HG03280 (cell line): Measurements from ENCODE around the gene TPSD1.
"Not testable (repeated sequence)": the region's sequence is repeated elsewhere in the genome, so short reads cannot be mapped to it uniquely, and the experiment has no call there.

Experiments
- ATAC-seq: cut with Tn5 transposase; IDR thresholded peaks from one replicate; pipeline ENCODE4 v1.9.1; 2021; ENCODE audit warnings: mild to moderate bottlenecking, moderate library complexity; ENCODE audit not compliant: unreplicated experiment

Gene TPSD1

GRCh38 chr16:1220841-1221627, 34.8 kb upstream of the TPSD1 start:
- ATAC-seq, result no peak

DNA sequence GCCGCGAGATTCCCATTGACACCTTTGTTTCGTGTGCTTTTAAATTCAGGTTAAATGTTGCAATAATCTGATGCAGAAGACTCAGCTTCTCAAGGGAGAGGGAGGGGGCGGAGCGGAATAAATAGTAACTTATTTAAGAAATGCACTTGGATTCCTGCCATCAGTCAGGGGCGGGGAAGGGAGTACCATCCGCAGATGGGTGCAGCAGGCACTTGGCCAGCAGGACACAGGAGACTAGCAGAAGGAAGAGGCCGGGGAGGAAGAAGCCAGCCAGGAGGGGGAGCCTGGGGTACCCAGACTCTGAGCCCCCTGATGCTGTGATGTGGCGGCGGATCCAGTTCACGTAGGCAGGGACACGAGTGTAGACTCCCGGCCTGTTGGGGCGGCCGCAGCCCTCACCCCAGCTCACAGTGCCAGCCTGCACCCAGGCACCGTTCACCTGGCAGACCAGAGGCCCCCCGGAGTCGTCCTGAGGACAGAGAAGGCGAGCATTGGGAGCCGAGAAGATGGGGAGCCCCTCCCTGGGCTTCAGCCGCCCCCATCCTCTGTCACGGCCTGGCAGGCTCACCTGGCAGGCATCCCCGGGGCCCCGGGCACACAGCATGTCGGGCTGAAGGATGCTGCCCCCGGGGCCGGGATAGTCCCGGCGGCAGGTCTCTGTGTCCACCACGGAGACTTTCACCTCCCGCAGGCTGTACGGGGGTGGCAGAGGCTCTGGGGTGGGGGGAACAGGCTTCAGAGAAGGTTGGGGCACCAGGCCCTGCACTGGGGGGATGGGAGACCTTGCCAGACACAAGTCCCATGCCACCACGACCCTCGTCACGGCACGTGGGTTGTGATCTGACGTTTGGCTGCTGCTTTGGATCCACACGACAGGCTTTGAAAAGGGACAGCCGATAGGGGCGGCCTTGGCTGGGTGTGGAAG, 34.0 kb upstream of the TPSD1 start:
- no peak for ATAC-seq

GRCh38 chr16:1222553-1223354, 33.1 kb upstream of the TPSD1 start:
- ATAC-seq, result no peak

- ATAC-seq, result no peak
Measured at GRCh38 chr16:1223355-1224214, 32.3 kb upstream of the TPSD1 start.

DNA sequence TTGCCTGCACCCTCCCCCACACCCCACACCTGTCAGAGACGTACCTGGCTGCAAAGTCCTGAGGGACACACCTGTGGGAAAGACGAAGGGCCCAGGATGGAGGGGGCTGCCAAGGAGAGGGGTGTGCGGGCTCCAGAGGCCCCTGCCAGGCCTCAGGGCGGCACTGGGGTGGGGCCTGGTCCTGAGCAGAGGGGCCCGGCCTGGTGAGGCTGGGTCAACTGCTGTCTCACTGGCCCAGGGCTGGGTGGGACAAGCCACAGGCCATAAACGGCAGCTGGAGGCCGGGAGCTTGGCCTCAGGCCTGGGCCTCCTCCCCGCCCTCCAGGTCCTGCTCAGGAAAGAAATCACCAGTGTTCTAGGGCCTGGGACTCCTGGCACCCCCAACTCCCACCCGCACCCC, 31.3 kb upstream of the TPSD1 start:
- no peak for ATAC-seq

- no peak for ATAC-seq
Measured at GRCh38 chr16:1225051-1225451, 30.8 kb upstream of the TPSD1 start, which contains the start of gene TPSG1. TSS of gene TPSG1 (minus strand) at chr16:1225268. CDS start at chr16:1225252, 16 bp downstream.

DNA sequence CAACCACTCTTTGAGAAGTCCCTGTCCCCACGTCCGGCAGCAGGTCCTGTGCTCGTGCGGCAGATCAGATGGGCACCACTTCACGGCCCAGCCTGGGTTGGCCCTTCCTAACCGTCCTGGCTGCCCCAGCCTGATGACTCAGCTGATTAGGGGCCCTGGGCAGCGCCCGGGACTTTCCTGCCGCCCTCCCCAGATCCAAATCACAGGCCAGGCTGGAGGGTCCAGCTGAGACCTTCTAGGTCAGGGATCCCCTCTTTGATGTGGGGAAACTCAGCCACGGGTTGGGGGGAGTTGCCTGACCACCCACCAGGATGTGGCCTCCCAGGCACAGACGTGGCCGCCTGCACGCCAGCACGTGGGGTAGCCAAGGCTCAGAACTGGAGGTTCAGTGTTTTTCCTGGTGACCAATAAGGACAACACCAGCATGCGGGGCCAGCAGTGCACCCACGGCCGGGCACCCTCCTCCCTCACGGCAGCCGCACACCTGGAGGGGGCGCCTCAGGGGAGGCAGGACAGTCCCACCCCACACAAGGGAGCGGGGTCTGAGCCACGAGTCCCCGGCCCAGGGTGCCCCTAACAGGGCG, 30.0 kb upstream of the TPSD1 start:
- ATAC-seq, result not testable (repeated sequence)

DNA sequence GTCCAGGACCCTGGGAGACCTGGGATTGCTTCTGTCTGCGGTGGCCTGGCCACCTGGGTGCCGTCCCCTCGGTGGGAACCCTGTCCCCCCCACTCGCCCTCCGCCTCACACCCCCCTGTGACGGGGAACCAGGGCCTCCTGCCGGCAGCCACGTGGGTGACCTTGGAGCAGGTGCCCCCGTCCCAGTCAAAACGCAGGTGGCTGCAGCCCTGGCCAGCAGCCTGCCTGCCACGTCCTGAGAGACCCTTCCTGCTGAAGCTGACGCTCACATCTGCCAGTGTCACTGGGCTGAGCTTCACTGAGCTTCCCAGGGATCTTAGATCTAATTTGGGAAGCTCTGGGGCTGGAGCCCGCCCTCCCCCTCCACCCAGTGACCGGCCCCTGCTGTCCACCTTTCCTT, 29.2 kb upstream of the TPSD1 start:
- not testable (repeated sequence) for ATAC-seq

DNA sequence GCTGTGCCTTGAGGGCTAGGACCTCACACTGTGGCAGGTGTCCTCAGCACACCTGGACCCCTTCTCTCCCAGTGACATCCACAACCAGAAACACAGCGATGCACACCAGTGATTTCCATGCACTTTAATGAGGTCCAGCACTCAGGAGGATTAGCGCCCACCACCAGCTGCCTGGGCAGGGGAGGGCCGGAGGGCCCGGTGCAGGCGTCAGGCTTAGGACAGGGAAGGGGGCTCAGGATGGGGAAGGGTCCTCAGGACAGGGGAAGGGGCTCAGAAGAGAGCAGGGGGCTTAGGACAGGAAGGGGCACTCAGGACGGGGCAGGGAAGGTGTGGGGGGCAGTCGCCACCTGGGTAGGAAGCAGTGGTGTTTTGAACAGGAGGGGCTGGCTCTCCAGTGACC, 27.6 kb upstream of the TPSD1 start:
- ATAC-seq, result not testable (repeated sequence)

DNA sequence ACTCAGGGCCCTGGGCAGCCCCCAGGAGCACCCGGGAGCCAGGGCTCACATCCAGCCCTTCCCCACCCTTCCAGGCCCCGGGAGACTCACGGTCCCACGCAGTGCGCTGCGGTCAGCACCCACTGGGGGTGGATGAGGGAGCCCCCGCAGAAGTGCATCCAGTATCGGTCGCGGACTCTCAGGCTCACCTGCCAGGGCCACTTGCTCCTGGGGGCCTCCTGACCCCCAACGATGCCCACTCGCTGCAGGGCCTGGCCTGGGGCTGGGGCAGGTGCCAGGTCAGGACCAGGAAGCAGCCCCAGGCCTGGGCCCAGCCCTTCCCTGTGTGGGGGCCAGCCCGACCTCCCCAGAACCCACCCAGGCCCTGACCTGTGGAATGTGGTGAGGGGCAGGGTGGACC, 26.4 kb upstream of the TPSD1 start:
- ATAC-seq, result not testable (repeated sequence)

DNA sequence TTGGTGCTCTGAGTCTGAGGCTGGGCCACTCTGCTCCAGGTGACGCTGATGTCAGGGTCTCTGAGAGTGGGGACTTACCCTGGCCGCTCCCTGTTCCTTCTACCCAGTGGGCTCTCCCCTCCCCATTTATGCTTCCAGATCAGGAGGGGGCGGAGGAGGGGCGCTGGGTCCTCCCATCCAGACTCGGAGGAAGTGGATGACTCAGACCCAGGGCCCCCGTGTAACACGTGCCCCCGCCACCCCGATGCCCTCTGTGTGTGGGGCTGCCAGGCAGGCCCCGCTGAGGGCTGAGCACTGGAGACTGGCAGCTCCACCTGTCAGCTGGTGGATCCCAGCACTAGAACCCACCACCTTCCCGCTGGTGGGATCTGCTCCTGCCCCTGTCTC, 25.8 kb upstream of the TPSD1 start, which contains the start of gene TPSB2:
TSS of gene TPSB2 (minus strand) at position 101 of the 387 bp plus-strand sequence. CDS start 233 bp downstream, outside the sequence.
- ATAC-seq, result not testable (repeated sequence)

GRCh38 chr16:1230471-1231212, 25.2 kb upstream of the TPSD1 start:
- not testable (repeated sequence) for ATAC-seq

DNA sequence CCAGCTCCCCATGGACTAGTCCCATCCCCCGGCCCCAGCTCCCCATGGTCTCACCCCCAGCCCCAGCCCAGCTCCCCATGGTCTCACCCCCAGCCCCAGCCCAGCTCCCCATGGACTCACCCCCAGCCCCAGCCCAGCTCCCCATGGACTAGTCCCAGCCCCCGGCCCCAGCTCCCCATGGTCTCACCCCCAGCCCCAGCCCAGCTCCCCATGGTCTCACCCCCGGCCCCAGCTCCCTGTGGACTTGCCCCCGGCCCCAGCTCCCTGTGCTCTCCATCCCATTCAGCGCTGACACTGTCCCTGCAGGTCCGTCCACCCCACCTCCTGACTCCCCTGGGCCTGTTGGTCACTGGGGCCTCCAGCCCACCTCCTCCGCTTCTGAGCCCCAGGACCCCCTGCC, 24.6 kb upstream of the TPSD1 start:
- not testable (repeated sequence) for ATAC-seq

GRCh38 chr16:1232049-1232748, 23.7 kb upstream of the TPSD1 start:
- ATAC-seq, result not testable (repeated sequence)

GRCh38 chr16:1236659-1237058, 19.2 kb upstream of the TPSD1 start:
- not testable (repeated sequence) for ATAC-seq

DNA sequence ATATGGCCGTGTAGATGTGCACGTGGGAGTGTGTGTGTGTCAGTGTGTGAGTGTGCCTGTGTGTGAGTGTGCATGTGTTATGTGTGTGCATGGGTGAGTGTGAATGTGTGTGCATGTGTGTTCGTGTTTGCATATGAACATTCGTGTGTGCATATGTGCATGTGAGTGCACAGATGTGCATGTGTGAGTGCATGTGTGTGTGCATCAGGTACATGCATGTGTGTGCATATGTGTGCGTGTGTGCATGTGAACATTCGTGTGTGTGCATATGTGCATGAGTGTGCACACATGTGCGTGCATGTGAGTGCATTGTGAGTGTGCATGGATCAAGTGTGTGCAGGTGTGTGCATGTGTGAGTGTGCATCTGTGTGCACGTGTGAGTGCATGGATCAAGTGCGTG, 17.9 kb upstream of the TPSD1 start:
- ATAC-seq, result no peak

DNA sequence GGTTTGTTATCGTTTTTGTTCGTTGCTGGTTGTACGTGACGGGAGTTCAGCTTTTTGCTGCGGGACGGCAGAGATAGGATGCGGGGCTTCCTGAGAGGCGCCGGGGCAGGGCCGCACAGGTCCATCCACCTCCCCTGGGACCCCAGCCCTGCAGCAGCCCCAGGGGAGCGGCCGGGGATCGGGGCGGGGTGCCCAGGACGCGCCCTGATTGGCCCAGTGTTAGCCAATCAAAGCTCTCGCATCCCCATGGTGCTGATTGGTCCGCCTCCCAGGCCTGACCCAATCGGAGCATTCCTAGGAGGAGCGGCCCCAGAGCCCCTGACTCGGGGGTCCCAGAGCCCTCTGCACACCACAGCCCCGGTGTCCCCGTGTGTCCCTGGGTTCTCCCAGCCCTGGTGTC, 17.0 kb upstream of the TPSD1 start:
- not testable (repeated sequence) for ATAC-seq

DNA sequence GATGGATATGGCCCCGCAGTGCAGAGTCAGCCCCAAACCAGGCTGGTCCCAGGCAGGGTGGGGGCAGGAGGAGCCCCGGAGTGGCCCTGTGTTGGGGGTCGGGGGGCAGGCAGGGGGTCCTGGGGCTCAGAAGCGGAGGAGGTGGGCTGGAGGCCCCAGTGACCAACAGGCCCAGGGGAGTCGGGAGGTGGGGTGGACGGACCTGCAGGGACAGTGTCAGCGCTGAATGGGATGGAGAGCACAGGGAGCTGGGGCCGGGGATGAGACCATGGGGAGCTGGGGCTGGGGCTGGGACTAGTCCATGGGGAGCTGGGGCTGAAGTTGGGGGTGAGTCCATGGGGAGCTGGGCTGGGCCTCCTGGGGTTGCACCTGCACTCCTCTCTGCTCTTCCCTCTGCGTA, 16.3 kb upstream of the TPSD1 start:
- not testable (repeated sequence) for ATAC-seq
